GM12878 (cell line): ENCODE results near the gene TMBIM1. TPM values are rescaled to one million over a fixed set of nuclear protein-coding genes. Genes with fewer than 3 reads are reported as not detected.

Source experiments
- BRCA1 ChIP-seq: IDR thresholded peaks from 2 replicates; pipeline ENCODE4 v1.6.1; 2011; ENCODE audit warnings: low read depth, low read length, improper control_type of control experiment
- DPF2 ChIP-seq: fragments of 450-650 bp; IDR thresholded peaks from 2 replicates; pipeline ENCODE4 v1.6.1; 2017; ENCODE audit warnings: mild to moderate bottlenecking
- GABPA ChIP-seq: IDR thresholded peaks from 2 replicates; pipeline ENCODE4 v1.6.1; 2014; ENCODE audit warnings: antibody characterized with exemption, low read depth, mild to moderate bottlenecking, inconsistent platforms
- JUNB ChIP-seq: IDR thresholded peaks from 2 replicates; pipeline ENCODE4 v1.6.1; 2016; ENCODE audit warnings: antibody characterized with exemption, mild to moderate bottlenecking
- LARP7 ChIP-seq: fragments of 450-650 bp; IDR thresholded peaks from 2 replicates; pipeline ENCODE4 v1.6.1; 2017; ENCODE audit warnings: mild to moderate bottlenecking
- MEF2B ChIP-seq: fragments of 450-650 bp; IDR thresholded peaks from 2 replicates; pipeline ENCODE4 v1.6.1; 2018; ENCODE audit warnings: mild to moderate bottlenecking, moderate library complexity; ENCODE audit not compliant: partially characterized antibody, poor library complexity, severe bottlenecking
- MYC ChIP-seq: IDR thresholded peaks from 2 replicates; pipeline ENCODE4 v1.6.1; 2011; ENCODE audit warnings: mild to moderate bottlenecking, low read length, moderate library complexity, inconsistent platforms; ENCODE audit not compliant: insufficient read depth, insufficient replicate concordance, insufficient read length, severe bottlenecking
- RAD21 ChIP-seq: IDR thresholded peaks from 2 replicates; pipeline ENCODE4 v1.6.1; 2011; ENCODE audit warnings: mild to moderate bottlenecking, low read depth, low read length, moderate library complexity; ENCODE audit not compliant: insufficient read depth
- RB1 ChIP-seq: fragments of 450-650 bp; formaldehyde crosslinking; IDR thresholded peaks from 2 replicates; pipeline ENCODE4 v1.6.1; 2017; ENCODE audit warnings: mild to moderate bottlenecking, borderline replicate concordance
- SMAD5 ChIP-seq: IDR thresholded peaks from 2 replicates; pipeline ENCODE4 v1.6.1; 2016; ENCODE audit warnings: antibody characterized with exemption, low read depth
- TAF1 ChIP-seq: IDR thresholded peaks from 2 replicates; pipeline ENCODE4 v1.6.1; 2011; ENCODE audit warnings: mild to moderate bottlenecking, low read depth, low read length, borderline replicate concordance
- polyA plus RNA-seq, 11 experiments: library from polyadenylated mRNA; depleted of rRNA in 4 of 11; unstranded in 6 of 11; stranded (reverse) in 5 of 11; fragments of >200 nt; fragmentation: Nextera tagmentation in 4 of 11; fragmentation: Illumina TruSeq in 1 of 11; extraction: Ambion mirVana in 4 of 11; extraction: Trizol in 1 of 11; gene quantifications; 1 replicate in 1 of 11; 2 replicates in 10 of 11; pipeline versions ENCODE4 v1.2.1 to v1.2.3, GENCODE V29; 2011 to 2016; ENCODE audit warnings: inconsistent platforms in 2 of 11, missing spikeins in 2 of 11, low read depth in 1 of 11
- total RNA-seq, 4 experiments: library from RNA; depleted of rRNA in 3 of 4; stranded (reverse); fragments of >200 nt in 3 of 4; fragmentation: Illumina TruSeq in 1 of 4; extraction: Trizol in 1 of 4; gene quantifications; 2 replicates each; pipeline versions ENCODE4 v1.2.1 to v1.2.3, GENCODE V29; 2013 to 2021
- TF ChIP-seq, protein P1 (sequence below): fragments of 450-650 bp; IDR thresholded peaks from 2 replicates; pipeline ENCODE4 v1.6.1; 2017; ENCODE audit warnings: mild to moderate bottlenecking, moderate library complexity

TMBIM1 gene
- total and polyA plus RNA-seq, 10 of the 15 experiments (the other 5 are each of a cell fraction or from before 2014, with no cell fraction given) = 6.1 to 38.3 (median 26.2) TPM

DNA sequence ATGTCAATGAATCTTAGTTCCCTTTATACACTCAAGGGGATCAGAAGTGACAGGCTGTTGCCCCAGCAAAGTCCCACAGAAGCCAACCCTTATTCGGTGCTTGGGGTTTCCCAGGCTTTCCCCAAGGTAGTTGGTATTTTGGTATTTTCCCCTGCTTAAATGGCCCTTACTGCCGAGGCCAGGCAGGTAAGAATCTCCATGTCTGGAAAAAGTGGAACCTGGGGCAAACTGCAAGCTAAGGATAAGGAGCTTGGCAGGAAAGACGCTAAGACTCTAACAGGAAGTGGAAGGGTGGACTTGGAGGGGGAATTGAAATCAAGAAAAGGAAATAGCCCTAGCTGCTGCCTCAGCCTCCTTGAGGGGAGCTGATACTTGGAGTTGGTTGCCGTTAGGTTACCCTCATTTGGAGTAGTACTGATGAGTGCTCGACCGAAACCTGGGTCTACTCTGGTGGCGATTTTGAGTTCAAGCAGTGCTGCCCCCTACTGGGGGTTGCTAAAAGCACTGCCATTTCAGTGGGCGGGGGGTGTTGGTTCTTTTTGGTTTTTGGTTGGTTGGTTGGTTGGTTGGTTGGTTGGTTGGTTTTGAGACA is 34.8 kb downstream of the TMBIM1 start (continued):
- no peak for TF ChIP-seq GABPA
- no peak for TF ChIP-seq TAF1
- TF ChIP-seq SMAD5 = no peak
- TF ChIP-seq RB1 = 0 out of 2 replicates have a peak, but pooled peaks have one; percentile 58
- peak; percentile 15 for TF ChIP-seq MEF2B
- TF ChIP-seq, protein P1, sequence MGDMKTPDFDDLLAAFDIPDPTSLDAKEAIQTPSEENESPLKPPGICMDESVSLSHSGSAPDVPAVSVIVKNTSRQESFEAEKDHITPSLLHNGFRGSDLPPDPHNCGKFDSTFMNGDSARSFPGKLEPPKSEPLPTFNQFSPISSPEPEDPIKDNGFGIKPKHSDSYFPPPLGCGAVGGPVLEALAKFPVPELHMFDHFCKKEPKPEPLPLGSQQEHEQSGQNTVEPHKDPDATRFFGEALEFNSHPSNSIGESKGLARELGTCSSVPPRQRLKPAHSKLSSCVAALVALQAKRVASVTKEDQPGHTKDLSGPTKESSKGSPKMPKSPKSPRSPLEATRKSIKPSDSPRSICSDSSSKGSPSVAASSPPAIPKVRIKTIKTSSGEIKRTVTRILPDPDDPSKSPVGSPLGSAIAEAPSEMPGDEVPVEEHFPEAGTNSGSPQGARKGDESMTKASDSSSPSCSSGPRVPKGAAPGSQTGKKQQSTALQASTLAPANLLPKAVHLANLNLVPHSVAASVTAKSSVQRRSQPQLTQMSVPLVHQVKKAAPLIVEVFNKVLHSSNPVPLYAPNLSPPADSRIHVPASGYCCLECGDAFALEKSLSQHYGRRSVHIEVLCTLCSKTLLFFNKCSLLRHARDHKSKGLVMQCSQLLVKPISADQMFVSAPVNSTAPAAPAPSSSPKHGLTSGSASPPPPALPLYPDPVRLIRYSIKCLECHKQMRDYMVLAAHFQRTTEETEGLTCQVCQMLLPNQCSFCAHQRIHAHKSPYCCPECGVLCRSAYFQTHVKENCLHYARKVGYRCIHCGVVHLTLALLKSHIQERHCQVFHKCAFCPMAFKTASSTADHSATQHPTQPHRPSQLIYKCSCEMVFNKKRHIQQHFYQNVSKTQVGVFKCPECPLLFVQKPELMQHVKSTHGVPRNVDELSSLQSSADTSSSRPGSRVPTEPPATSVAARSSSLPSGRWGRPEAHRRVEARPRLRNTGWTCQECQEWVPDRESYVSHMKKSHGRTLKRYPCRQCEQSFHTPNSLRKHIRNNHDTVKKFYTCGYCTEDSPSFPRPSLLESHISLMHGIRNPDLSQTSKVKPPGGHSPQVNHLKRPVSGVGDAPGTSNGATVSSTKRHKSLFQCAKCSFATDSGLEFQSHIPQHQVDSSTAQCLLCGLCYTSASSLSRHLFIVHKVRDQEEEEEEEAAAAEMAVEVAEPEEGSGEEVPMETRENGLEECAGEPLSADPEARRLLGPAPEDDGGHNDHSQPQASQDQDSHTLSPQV = no peak
- no peak for TF ChIP-seq LARP7
- TF ChIP-seq RAD21 = peak; percentile 51
- no peak for TF ChIP-seq MYC
- TF ChIP-seq DPF2 = 0 out of 2 replicates have a peak, but pooled peaks have one; percentile 21
- no peak for TF ChIP-seq BRCA1
- no peak for TF ChIP-seq JUNB
